GM12864 (cell line): ENCODE data around the gene KCNMA1.

Source experiments
- DNase-seq: peaks from one replicate; pipeline ENCODE4 v3.0.0-alpha.2; 2011; ENCODE audit warnings: low read depth
- H3K4me3 ChIP-seq: 2 replicates; pipeline ENCODE4 v1.5.1; 2011; ENCODE audit warnings: mild to moderate bottlenecking, low read depth, low read length, control low read depth
- CTCF ChIP-seq: IDR thresholded peaks from 2 replicates; pipeline ENCODE4 v1.5.1; 2011; ENCODE audit warnings: low read depth, mild to moderate bottlenecking, moderate library complexity, low read length, control low read depth, inconsistent platforms; ENCODE audit errors: missing control alignments

KCNMA1 gene

DNA sequence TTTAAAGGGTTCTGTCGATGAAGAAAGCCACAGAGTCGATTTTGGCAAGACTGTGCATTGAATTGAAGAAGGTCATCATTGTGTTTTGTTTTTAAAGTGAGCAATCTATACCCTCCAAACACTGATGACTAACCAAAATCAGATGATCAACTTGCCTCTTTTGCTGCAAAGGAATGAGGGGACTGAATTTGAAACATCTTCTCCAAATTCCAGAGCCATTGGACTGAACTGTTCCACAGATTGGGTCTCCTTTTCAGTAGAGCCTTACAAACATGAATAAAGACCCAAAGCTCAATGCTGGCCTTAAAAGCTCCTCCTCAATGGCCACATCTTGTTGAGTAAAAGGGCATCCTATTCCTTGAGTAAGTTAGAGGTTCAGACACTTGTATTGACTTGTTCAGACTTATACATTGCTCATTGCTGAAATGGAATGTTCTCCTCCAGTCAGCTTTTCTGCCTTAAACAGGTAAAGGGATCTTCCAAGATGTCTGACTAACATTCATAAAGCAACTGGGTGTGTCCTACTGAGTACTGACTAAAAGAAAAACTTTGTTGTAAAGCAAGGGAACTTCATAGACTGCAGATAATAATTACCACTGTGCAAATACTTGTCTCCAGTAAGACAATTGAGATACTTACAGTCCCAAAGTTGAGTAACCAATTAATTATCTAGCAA lies 630.6 kb downstream of the KCNMA1 start:
- no peak for TF ChIP-seq CTCF
- no peak overlapping the region for H3K4me3 ChIP-seq
- DNase-seq, result no peak

- H3K4me3 ChIP-seq, result no peak overlapping the region
- TF ChIP-seq CTCF, result no peak
- no peak for DNase-seq
These were observed 631.7 kb downstream of the KCNMA1 start for GRCh38 chr10:77005871-77006270.

GRCh38 chr10:77004917-77005564 lies 632.6 kb downstream of the KCNMA1 start:
- no peak for DNase-seq
- peak; percentile 79 for TF ChIP-seq CTCF
- no peak overlapping the region for H3K4me3 ChIP-seq

DNA sequence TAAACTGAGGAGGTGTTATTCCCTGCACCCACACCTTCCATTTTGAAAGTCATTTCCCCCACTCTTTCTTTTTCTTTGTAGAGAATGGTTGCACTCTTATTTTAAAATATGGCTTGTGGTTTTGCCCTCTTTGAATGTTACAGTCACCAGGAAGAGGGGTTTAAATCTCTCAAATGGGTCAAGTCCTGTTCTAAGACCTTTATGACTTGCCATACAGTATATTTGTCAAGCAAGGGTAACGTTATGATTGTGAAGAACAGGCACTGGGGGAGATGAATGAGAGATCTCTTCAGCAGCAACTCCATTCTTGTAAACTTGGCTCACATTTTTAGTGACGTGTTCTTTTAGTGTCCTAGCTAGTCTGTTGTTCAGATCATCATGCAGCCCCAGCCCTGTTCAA lies 634.7 kb downstream of the KCNMA1 start:
- no peak overlapping the region for H3K4me3 ChIP-seq
- DNase-seq, result no peak
- no peak for TF ChIP-seq CTCF

DNA sequence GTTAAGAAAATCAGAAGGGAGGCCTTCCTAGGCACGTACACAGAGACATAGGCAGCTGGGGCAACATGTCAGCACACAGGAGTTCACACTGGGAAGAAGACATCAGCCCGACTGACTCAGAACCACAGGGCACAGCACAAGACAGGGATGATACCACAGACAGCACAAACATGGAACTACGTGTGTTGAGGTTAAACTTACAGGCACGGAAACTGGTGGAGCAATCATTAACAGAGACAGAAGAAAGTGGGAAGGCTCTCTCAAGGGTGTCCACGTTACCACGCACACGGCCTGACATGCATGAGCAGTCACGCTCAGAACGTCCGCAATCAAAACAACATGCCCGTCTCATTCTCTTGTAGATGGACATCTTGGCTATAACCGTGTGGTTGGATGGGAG lies 636.4 kb downstream of the KCNMA1 start:
- TF ChIP-seq CTCF, result no peak
- H3K4me3 ChIP-seq, result no peak overlapping the region
- no peak for DNase-seq

GRCh38 chr10:76998451-76998850 lies 639.2 kb downstream of the KCNMA1 start:
- TF ChIP-seq CTCF, result no peak
- no peak overlapping the region for H3K4me3 ChIP-seq
- no peak for DNase-seq

DNA sequence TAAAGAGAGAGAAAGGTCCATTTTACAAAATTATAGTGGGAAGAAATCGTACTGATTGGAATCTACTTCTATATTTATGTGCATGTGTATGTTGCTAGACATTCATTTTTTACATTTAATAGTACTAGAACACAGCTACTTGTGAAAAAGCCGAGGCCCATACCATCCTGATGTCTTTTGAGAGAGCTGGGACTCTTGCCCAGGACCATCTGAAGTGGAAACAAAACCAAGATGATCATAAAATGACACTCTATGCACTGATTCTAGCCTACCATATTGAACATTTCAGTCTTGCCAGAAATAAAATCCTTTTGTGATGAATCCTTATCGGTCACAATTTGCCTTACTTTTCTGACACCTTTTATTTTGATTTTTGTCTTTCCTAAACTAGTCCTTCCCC lies 640.0 kb downstream of the KCNMA1 start:
- no peak for TF ChIP-seq CTCF
- no peak overlapping the region for H3K4me3 ChIP-seq
- no peak for DNase-seq
